Ovary (tissue), 9 donors: ENCODE data around the gene PATJ. TPM values are rescaled to one million over a fixed set of nuclear protein-coding genes. Genes with fewer than 3 reads are reported as not detected.
"Not testable (repeated sequence)": the region's sequence is repeated elsewhere in the genome, so short reads cannot be mapped to it uniquely, and the experiment has no call there.

Experiments used
- DNase-seq, 5 donors: peaks; one replicate each; pipeline ENCODE4 v3.0.0-alpha.2; 2019 to 2020
- H3K27ac ChIP-seq, 2 donors: fragments of 200-600 bp; one replicate each; pipeline versions ENCODE4 v1.5.1 to v1.8.0; 2019 to 2022
- H3K27me3 ChIP-seq: fragments of 200-600 bp; one replicate; pipeline ENCODE4 v1.8.0; 2022
- H3K36me3 ChIP-seq: fragments of 200-600 bp; sonication (generic); one replicate; pipeline ENCODE4 v1.5.1; 2019
- H3K4me1 ChIP-seq: one replicate; pipeline ENCODE4 v1.8.1; 2013; ENCODE audit warnings: mild to moderate bottlenecking, moderate library complexity; ENCODE audit not compliant: insufficient read depth
- H3K4me3 ChIP-seq: fragments of 200-600 bp; sonication (generic); one replicate; pipeline ENCODE4 v1.5.1; 2017
- H3K9me3 ChIP-seq, 2 donors: fragments of 200-600 bp in 1 of 2; sonication (generic) in 1 of 2; one replicate each; pipeline versions ENCODE4 v1.5.1 to v1.8.1; 2013 to 2019; ENCODE audit warnings: mild to moderate bottlenecking in 1 of 2, moderate library complexity in 1 of 2
- EP300 ChIP-seq: sonication (generic); formaldehyde crosslinking; IDR thresholded peaks from one replicate; pipeline ENCODE4 v1.6.1; 2017; ENCODE audit warnings: antibody characterized with exemption
- POLR2A ChIP-seq: fragments of 450-650 bp; IDR thresholded peaks from one replicate; pipeline ENCODE4 v1.6.1; 2017; ENCODE audit warnings: antibody characterized with exemption, mild to moderate bottlenecking, moderate library complexity
- WGBS, 3 donors: extraction: QIAGEN DNeasy Blood & Tissue Kit in 1 of 3; methylation state at CpG; one replicate each; pipeline versions ENCODE4 v1.1.5 to v1.1.7; 2013 to 2017; 5-methylcytosine and 5-hydroxymethylcytosine counted together
- intact Hi-C, 4 donors: fragments of 100-400 bp; cut with DNase I; formaldehyde crosslinking; loops; one replicate each; pipeline versions ENCODE4 v1.11.0 to v1.15.1; 2022 to 2023
- polyA plus RNA-seq, 2 donors: library from polyadenylated mRNA; stranded (reverse); fragments of 200-250 nt in 1 of 2; fragments of 350-450 nt in 1 of 2; fragmentation: Illumina TruSeq in 1 of 2; extraction: RNeasy Lipid Tissue Mini Kit (QIAGEN cat#74804) in 1 of 2; gene quantifications; one replicate each; pipeline ENCODE4 v1.2.3, GENCODE V29; 2013 to 2014
- total RNA-seq, 7 donors: library from RNA; depleted of rRNA in 2 of 7; stranded (reverse); fragments of >200 nt in 2 of 7; fragmentation: NEBNext Ultra II Directional in 3 of 7; extraction: Animal tissue kit (Norgen Biotek cat#: 25700) in 3 of 7; gene quantifications; one replicate each; pipeline versions ENCODE4 v1.1.0 to v1.2.4, GENCODE V29; 2016 to 2023
- TF ChIP-seq, protein P1 (sequence below), 3 donors: fragments of 450-650 bp in 2 of 3; fragments of 200-600 bp in 1 of 3; IDR thresholded peaks; one replicate each; pipeline versions ENCODE4 v1.5.1 to v1.8.0; 2016 to 2022; ENCODE audit warnings: antibody characterized with exemption in 3 of 3, mild to moderate bottlenecking in 1 of 3
- donor health status: DM: no; HTN: no; CAD: no; lungs with moderate emphysema.
- donor health status: DM: no; HTN: no; CAD: no.
- donor health status: Bipolar disorder and iron deficiency.
- donor health status: DM: yes; HTN: yes; CAD: no.
- donor health status: DM: no; HTN: no; CAD: no.
- donor health status: DM: yes; HTN: yes; CAD: no.

The PATJ gene
- total and polyA plus RNA-seq, 9 donors: 7.6 to 60.1 (median 25.5) TPM

DNA sequence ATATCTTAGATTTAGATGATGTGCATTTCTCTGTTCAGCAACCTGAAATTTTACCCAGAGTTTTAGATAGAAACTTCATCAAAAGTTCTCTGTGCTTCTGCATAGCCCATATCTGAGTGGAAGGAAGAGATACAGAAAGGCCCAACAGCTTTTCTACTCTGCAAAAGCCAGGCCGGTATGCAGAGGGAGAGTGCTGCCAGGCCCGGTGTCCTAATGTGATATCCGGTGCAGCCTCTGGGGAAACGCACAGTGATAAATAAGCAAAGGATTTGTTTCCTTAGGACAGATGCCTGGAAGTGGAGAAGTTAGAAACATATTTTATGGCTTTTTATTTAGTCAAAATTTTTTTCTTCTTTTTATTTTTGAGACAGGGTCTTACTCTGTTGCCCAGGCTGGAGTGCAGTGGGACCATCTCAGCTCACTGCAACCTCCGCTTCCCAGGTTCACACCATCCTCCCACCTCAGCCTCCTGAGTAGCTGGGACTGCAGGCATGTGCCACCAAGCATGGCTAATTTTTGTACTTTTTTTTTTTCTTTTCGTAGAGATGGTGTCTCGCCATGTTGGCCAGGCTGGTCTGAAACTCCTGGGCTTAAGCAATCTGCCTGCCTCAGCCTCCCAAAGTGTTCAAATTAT, 145.8 kb downstream of the PATJ start:
- Histone ChIP-seq H3K4me1 (no peaks in the 10 kb centered on the region), H3K27ac (no peak overlapping the region), H3K36me3 (no peaks in the 10 kb centered on the region), H3K27me3 (no peaks in the 10 kb centered on the region), H3K9me3 (no peaks in the 10 kb centered on the region), H3K4me3 (no peak overlapping the region)
- 32 to 52% (median 45%) methylated on average over 7 of the region's 7 CpGs for WGBS, 3 donors
- TF ChIP-seq POLR2A (no peak), EP300 (no peak)
- TF ChIP-seq, protein P1, sequence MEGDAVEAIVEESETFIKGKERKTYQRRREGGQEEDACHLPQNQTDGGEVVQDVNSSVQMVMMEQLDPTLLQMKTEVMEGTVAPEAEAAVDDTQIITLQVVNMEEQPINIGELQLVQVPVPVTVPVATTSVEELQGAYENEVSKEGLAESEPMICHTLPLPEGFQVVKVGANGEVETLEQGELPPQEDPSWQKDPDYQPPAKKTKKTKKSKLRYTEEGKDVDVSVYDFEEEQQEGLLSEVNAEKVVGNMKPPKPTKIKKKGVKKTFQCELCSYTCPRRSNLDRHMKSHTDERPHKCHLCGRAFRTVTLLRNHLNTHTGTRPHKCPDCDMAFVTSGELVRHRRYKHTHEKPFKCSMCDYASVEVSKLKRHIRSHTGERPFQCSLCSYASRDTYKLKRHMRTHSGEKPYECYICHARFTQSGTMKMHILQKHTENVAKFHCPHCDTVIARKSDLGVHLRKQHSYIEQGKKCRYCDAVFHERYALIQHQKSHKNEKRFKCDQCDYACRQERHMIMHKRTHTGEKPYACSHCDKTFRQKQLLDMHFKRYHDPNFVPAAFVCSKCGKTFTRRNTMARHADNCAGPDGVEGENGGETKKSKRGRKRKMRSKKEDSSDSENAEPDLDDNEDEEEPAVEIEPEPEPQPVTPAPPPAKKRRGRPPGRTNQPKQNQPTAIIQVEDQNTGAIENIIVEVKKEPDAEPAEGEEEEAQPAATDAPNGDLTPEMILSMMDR (IDR thresholded peaks at IDR 0.05): no peak
- intact Hi-C loops: no loop called here
- no peak for DNase-seq

DNA sequence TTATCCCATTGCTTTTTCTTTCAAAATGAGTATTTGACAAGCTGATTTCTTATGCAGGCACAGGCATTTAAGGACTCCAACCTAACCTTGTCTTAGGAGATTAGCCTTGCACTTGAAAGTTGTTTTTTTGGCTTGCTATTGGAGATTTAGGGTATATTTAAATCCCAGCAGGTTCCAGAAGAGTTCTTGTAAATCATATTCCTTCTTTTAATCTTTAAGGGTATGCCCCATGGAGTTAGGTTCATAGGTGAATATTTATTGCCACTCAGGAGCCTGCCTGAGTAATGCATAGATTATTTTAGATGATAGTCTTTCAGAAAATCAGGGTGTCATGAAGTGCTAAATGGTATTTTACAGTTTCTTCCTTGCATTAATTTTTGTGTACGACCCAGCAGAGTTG, 146.5 kb downstream of the PATJ start:
- intact Hi-C loops: no loop called here
- H3K4me3 ChIP-seq: no peak overlapping the region
- TF ChIP-seq EP300: no peak
- TF ChIP-seq POLR2A: no peak
- TF ChIP-seq, protein P1 (IDR thresholded peaks at IDR 0.05): no peak
- no peak overlapping the region for H3K27ac ChIP-seq
- H3K4me1 ChIP-seq: no peaks in the 10 kb centered on the region
- no peaks in the 10 kb centered on the region for H3K27me3 ChIP-seq
- 92 to 100% (median 100%) methylated on average over 1 of the region's 1 CpG for WGBS, 3 donors
- no peaks in the 10 kb centered on the region for H3K36me3 ChIP-seq
- DNase-seq: no peak
- no peaks in the 10 kb centered on the region for H3K9me3 ChIP-seq

DNA sequence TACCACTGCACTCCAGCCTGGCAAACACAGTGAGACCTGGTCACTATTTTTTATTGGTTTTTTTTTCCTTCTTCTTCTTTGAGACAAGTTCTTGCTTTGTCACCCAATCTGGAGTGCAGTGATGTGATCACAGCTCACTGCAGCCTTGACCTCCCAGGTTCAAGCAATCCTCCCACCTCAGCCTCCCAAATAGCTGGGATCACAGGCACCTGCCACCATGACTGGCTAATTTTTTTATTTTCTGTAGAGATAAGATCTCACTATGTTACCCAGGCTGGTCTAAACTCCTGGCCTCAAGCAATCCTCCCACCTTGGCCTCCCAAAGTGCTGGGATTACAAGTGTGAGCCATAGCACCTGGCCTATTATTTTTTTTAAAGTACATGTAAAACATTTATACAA, 148.2 kb downstream of the PATJ start:
- H3K4me3 ChIP-seq, intact Hi-C loops, H3K9me3 ChIP-seq, DNase-seq, H3K27ac ChIP-seq, H3K27me3 ChIP-seq, H3K4me1 ChIP-seq, H3K36me3 ChIP-seq: not testable (repeated sequence)

DNA sequence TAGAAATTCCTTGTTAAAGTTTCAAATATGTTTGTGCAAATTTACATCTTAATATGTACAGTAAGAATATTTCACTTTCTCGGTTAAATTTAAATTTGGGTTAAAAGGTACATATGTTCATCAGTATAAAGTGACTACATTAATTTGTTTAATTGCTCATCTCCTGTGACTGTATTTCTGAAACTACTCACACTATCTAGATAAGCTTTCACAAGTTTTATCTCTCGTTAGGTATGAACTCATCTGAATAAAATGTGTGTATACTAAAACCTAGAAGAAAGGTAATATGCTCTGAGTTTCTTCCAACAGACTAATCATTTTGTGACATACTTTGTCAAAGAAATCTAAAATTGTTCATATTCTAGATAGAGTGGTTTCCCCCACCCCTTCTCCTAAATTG, 150.7 kb downstream of the PATJ start:
- H3K27ac ChIP-seq: no peak overlapping the region
- 50 to 97% (median 97%) methylated on average over 2 of the region's 2 CpGs for WGBS, 3 donors

DNA sequence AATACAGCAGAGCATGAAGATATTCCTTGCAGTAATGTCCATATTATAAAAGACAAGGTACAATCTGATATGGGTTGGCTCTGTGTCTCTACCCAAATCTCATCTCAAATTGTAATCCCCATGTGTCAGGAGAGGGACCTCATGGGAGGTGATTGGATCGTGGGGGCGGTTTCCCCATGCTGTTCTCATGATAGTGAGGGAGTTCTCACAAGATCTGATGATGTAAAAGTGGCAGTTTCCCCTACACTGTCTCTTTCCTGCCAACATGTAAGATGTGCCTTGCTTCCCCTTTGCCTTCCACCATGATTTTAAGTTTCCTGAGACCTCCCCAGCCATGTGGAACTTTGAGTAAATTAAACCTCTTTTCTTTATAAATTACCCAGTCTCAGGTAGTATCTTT, 152.0 kb downstream of the PATJ start:
- H3K9me3 ChIP-seq, DNase-seq, H3K36me3 ChIP-seq, H3K27ac ChIP-seq, intact Hi-C loops, H3K4me1 ChIP-seq, H3K4me3 ChIP-seq, H3K27me3 ChIP-seq: not testable (repeated sequence)
- WGBS, 3 donors: 93 to 98% (median 97%) methylated on average over 2 of the region's 2 CpGs

More for the DNA sequence above, 150.7 kb downstream of the PATJ start:
- DNase-seq: no peak
- Histone ChIP-seq H3K4me1 (no peaks in the 10 kb centered on the region), H3K27me3 (no peaks in the 10 kb centered on the region), H3K4me3 (no peak overlapping the region), H3K36me3 (no peaks in the 10 kb centered on the region), H3K9me3 (no peaks in the 10 kb centered on the region)
- intact Hi-C loops: no loop called here
- TF ChIP-seq EP300 (no peak), POLR2A (no peak)
- TF ChIP-seq, protein P1 (IDR thresholded peaks at IDR 0.05): no peak
